Activated CD4-positive, CD25-positive, alpha-beta regulatory T cell (primary cell): ENCODE results near the gene SPHK1.

ENCODE experiments used
- DNase-seq, 4 experiments: peaks; one replicate each; lab custom pipeline; 2025; lab: John Stamatoyannopoulos, UW

SPHK1 gene

GRCh38 chr17:76384987-76385891, 830 bp downstream of the SPHK1 start:
- no peak for DNase-seq

- DNase-seq = peak; percentile 64 to 77 (median 70)
Measured at GRCh38 chr17:76385892-76386786, 1.7 kb downstream of the SPHK1 start.

- no peak for DNase-seq
Measured at GRCh38 chr17:76386966-76387765, 2.8 kb downstream of the SPHK1 start.

GRCh38 chr17:76388966-76389888, 4.8 kb downstream of the SPHK1 start:
- DNase-seq = no peak

GRCh38 chr17:76390003-76390421, 5.6 kb downstream of the SPHK1 start:
- DNase-seq = no peak

- no peak for DNase-seq
Measured at GRCh38 chr17:76391200-76391715, 6.8 kb downstream of the SPHK1 start.

GRCh38 chr17:76394166-76394565, 9.8 kb downstream of the SPHK1 start:
- no peak for DNase-seq

GRCh38 chr17:76395980-76396379, 11.6 kb downstream of the SPHK1 start:
- no peak for DNase-seq

- DNase-seq = no peak
Measured at GRCh38 chr17:76397184-76397583, 12.8 kb downstream of the SPHK1 start.

GRCh38 chr17:76397687-76398522, 13.5 kb downstream of the SPHK1 start:
- DNase-seq = peak; percentile 73 to 87 (median 76)

GRCh38 chr17:76398523-76399174, 14.2 kb downstream of the SPHK1 start:
- no peak for DNase-seq

GRCh38 chr17:76399175-76400172, 15.1 kb downstream of the SPHK1 start:
- DNase-seq = no peak

GRCh38 chr17:76402711-76403110, 18.3 kb downstream of the SPHK1 start:
- no peak for DNase-seq

GRCh38 chr17:76404256-76404655, 19.8 kb downstream of the SPHK1 start:
- no peak for DNase-seq

- DNase-seq = no peak
Measured at GRCh38 chr17:76404976-76405563, 20.7 kb downstream of the SPHK1 start.

GRCh38 chr17:76405607-76405966, 21.2 kb downstream of the SPHK1 start:
- no peak for DNase-seq

- DNase-seq = no peak
Measured at GRCh38 chr17:76405967-76406647, 21.7 kb downstream of the SPHK1 start.
